Neutrophil (primary cell): ENCODE data around the gene ZNF154.
A peak's percentile ranks its signal among the peaks of the same experiment; 100 is the strongest.

Experiments used
- H3K27ac ChIP-seq: fragments of 200-600 bp; sonication (generic); 2 replicates; pipeline ENCODE4 v1.5.1; 2016; ENCODE audit warnings: mild to moderate bottlenecking, moderate library complexity
- H3K27me3 ChIP-seq: fragments of 200-600 bp; sonication (generic); 2 replicates; pipeline ENCODE4 v1.6.0; 2016; ENCODE audit warnings: mild to moderate bottlenecking
- H3K36me3 ChIP-seq: fragments of 200-600 bp; sonication (generic); 2 replicates; pipeline ENCODE4 v1.5.1; 2017
- H3K4me1 ChIP-seq, 2 experiments: fragments of 200-600 bp in 1 of 2; sonication (generic) in 1 of 2; 1 replicate in 1 of 2; 2 replicates in 1 of 2; pipeline versions ENCODE4 v1.5.1 to v1.6.1; 2013 to 2016; ENCODE audit warnings: low read depth in 1 of 2, low read length in 1 of 2, mild to moderate bottlenecking in 1 of 2, moderate library complexity in 1 of 2; ENCODE audit not compliant: control insufficient read depth in 1 of 2, insufficient read depth in 1 of 2
- H3K4me3 ChIP-seq, 2 experiments: fragments of 200-600 bp in 1 of 2; sonication (generic) in 1 of 2; 1 replicate in 1 of 2; 2 replicates in 1 of 2; pipeline ENCODE4 v1.5.1; 2013 to 2016; ENCODE audit warnings: low read depth in 1 of 2, low read length in 1 of 2, mild to moderate bottlenecking in 1 of 2, moderate library complexity in 1 of 2
- H3K9me3 ChIP-seq: fragments of 200-600 bp; sonication (generic); 2 replicates; pipeline ENCODE4 v1.5.1; 2016
- CTCF ChIP-seq: fragments of 200-600 bp; sonication (generic); IDR thresholded peaks from 2 replicates; pipeline ENCODE4 v1.5.1; 2016; ENCODE audit warnings: antibody characterized with exemption

The ZNF154 gene

GRCh38 chr19:57688011-57688763 is 20.8 kb downstream of the ZNF154 start:
- H3K27ac ChIP-seq = no peak overlapping the region
- H3K9me3 ChIP-seq = peaks cover 71% of the 10 kb centered on the region
- H3K27me3 ChIP-seq = no peaks in the 10 kb centered on the region
- no peaks in the 10 kb centered on the region for H3K4me1 ChIP-seq
- no peaks in the 10 kb centered on the region for H3K36me3 ChIP-seq
- H3K4me3 ChIP-seq = no peak overlapping the region
- TF ChIP-seq CTCF = no peak

- no peak for TF ChIP-seq CTCF
- Histone ChIP-seq H3K4me1 (peaks cover 3 to 6% of the 10 kb centered on the region in 2 experiments), H3K36me3 (no peaks in the 10 kb centered on the region), H3K27me3 (no peaks in the 10 kb centered on the region), H3K4me3 (no peak overlapping the region), H3K27ac (no peak overlapping the region), H3K9me3 (peaks cover 78% of the 10 kb centered on the region)
Measured at GRCh38 chr19:57687363-57688010, 21.5 kb downstream of the ZNF154 start.

- TF ChIP-seq CTCF = no peak
- H3K27me3 ChIP-seq = no peaks in the 10 kb centered on the region
Measured at GRCh38 chr19:57686727-57687126, 22.3 kb downstream of the ZNF154 start.

GRCh38 chr19:57682226-57682766 is 26.7 kb downstream of the ZNF154 start:
- TF ChIP-seq CTCF = no peak
- Histone ChIP-seq H3K4me1 (peaks cover 15 to 18% of the 10 kb centered on the region in 2 experiments), H3K36me3 (no peaks in the 10 kb centered on the region), H3K27ac (peak overlapping the region; percentile 46), H3K4me3 (peak overlapping the region; percentile 70 to 84), H3K9me3 (peaks cover 58% of the 10 kb centered on the region), H3K27me3 (peaks cover 4% of the 10 kb centered on the region)

More at GRCh38 chr19:57686727-57687126, 22.3 kb downstream of the ZNF154 start:
- Histone ChIP-seq H3K27ac (no peak overlapping the region), H3K36me3 (no peaks in the 10 kb centered on the region), H3K4me1 (peaks cover 10 to 14% of the 10 kb centered on the region in 2 experiments), H3K4me3 (no peak overlapping the region), H3K9me3 (peaks cover 78% of the 10 kb centered on the region)

- no peak overlapping the region for H3K4me3 ChIP-seq
- no peak overlapping the region for H3K27ac ChIP-seq
- peaks cover 12% of the 10 kb centered on the region for H3K27me3 ChIP-seq
- TF ChIP-seq CTCF = no peak
- H3K9me3 ChIP-seq = peaks cover 5% of the 10 kb centered on the region
- H3K36me3 ChIP-seq = no peaks in the 10 kb centered on the region
- H3K4me1 ChIP-seq = no peaks in the 10 kb centered on the region
Measured at GRCh38 chr19:57675881-57676280, 33.1 kb downstream of the ZNF154 start.
